HCT116 (cell line): ENCODE data around the gene MYCBP. TPM values are rescaled to one million over a fixed set of nuclear protein-coding genes. Genes with fewer than 3 reads are reported as not detected.

Experiments
- ATAC-seq: fragments of 200-7000 bp; cut with Tn5 transposase; 2 replicates; pipeline ENCODE4 v1.9.1; 2020; ENCODE audit warnings: mild to moderate bottlenecking, moderate library complexity
- BruUV-seq: library from RNA; stranded (reverse); fragments of 400-500 nt; replicated peaks from 2 replicates; lab custom pipeline; 2021; lab: Mats Ljungman, UMichigan
- CTCF ChIA-PET: fragments of 300-600 bp; sonication (Branson Sonifier 250); formaldehyde crosslinking; loops from one replicate; lab custom pipeline; 2021; ENCODE audit warnings: antibody characterized with exemption; lab: Charles Lee
- POLR2A ChIA-PET: fragments of 300-600, 350-600 bp; sonication (Branson Sonifier 250); formaldehyde crosslinking; loops from one replicate; lab custom pipeline; 2021; ENCODE audit warnings: antibody characterized with exemption; lab: Charles Lee
- RAD21 ChIA-PET, 2 experiments: fragments of 300-600 bp; sonication (Branson Sonifier 250); formaldehyde crosslinking; loops; one replicate each; lab custom pipeline; 2023; ENCODE audit warnings: low total read pairs in 2 of 2; ENCODE audit not compliant: uncharacterized antibody in 2 of 2, unreplicated experiment in 2 of 2, low non-redundant PET in 1 of 2; lab: Charles Lee
- DNase-seq: peaks from one replicate; pipeline ENCODE4 v3.0.0-alpha.2; 2010; ENCODE audit warnings: low read depth, low spot score
- H2AFZ ChIP-seq: fragments of 200-600 bp; shearing (Covaris generic), sonication (generic); 2 replicates; pipeline ENCODE4 v1.6.1; 2017; ENCODE audit warnings: low read depth, mixed run types, mixed read lengths, antibody characterized with exemption, low read length; ENCODE audit not compliant: poor library complexity, severe bottlenecking
- H3K27ac ChIP-seq: 2 replicates; pipeline ENCODE4 v1.5.1; 2012; ENCODE audit warnings: low read depth, low read length
- H3K27me3 ChIP-seq: fragments of 200-600 bp; sonication (generic); 2 replicates; pipeline ENCODE4 v1.6.1; 2016; ENCODE audit warnings: mixed run types, low read length, mixed read lengths; ENCODE audit not compliant: insufficient read depth
- H3K36me3 ChIP-seq, 2 experiments: fragments of 200-500 bp in 1 of 2; fragments of 200-600 bp in 1 of 2; sonication (Bioruptor generic) in 1 of 2; sonication (generic) in 1 of 2; 2 replicates each; pipeline versions ENCODE4 v1.5.1 to v1.6.1; 2014 to 2016; ENCODE audit warnings: low read length in 2 of 2, inconsistent platforms in 1 of 2, mixed read lengths in 1 of 2, mixed run types in 1 of 2; ENCODE audit not compliant: insufficient read depth in 2 of 2, control insufficient read depth in 1 of 2
- H3K4me1 ChIP-seq, 2 experiments: fragments of 200-600 bp in 1 of 2; sonication (generic) in 1 of 2; 2 replicates each; pipeline versions ENCODE4 v1.5.1 to v1.6.1; 2012 to 2017; ENCODE audit warnings: low read length in 2 of 2, inconsistent platforms in 1 of 2, mild to moderate bottlenecking in 1 of 2, mixed read lengths in 1 of 2, mixed run types in 1 of 2, moderate library complexity in 1 of 2; ENCODE audit not compliant: insufficient read depth in 2 of 2, control insufficient read depth in 1 of 2
- H3K4me2 ChIP-seq: fragments of 200-600 bp; sonication (generic); 2 replicates; pipeline ENCODE4 v1.6.1; 2017; ENCODE audit warnings: mixed run types, low read length, mixed read lengths
- H3K4me3 ChIP-seq, 2 experiments: fragments of 200-600 bp in 1 of 2; sonication (generic) in 1 of 2; replicated peaks in 1 of 2; 2 replicates each; pipeline ENCODE4 v1.5.1; 2011 to 2016; ENCODE audit warnings: low read length in 2 of 2, control low read depth in 1 of 2, low read depth in 1 of 2, mild to moderate bottlenecking in 1 of 2, mixed read lengths in 1 of 2, mixed run types in 1 of 2
- H3K79me2 ChIP-seq: fragments of 200-600 bp; sonication (generic); 2 replicates; pipeline ENCODE4 v1.6.1; 2017; ENCODE audit warnings: mild to moderate bottlenecking, mixed run types, low read length, moderate library complexity, mixed read lengths; ENCODE audit not compliant: insufficient read depth
- H3K9ac ChIP-seq: fragments of 200-600 bp; sonication (generic); 2 replicates; pipeline ENCODE4 v1.6.1; 2016; ENCODE audit warnings: low read length, mixed read lengths
- H3K9me2 ChIP-seq: fragments of 200-600 bp; sonication (generic), shearing (Covaris generic); 2 replicates; pipeline ENCODE4 v1.6.1; 2017; ENCODE audit warnings: mixed run types, mild to moderate bottlenecking, moderate library complexity; ENCODE audit not compliant: insufficient read depth
- H3K9me3 ChIP-seq, 2 experiments: fragments of 200-500 bp in 1 of 2; fragments of 200-600 bp in 1 of 2; sonication (Bioruptor generic) in 1 of 2; sonication (generic) in 1 of 2; 2 replicates each; pipeline ENCODE4 v1.6.1; 2014 to 2017; ENCODE audit warnings: low read length in 2 of 2, mixed read lengths in 2 of 2, inconsistent platforms in 1 of 2, low read depth in 1 of 2, mild to moderate bottlenecking in 1 of 2, mixed run types in 1 of 2, moderate library complexity in 1 of 2; ENCODE audit not compliant: control insufficient read depth in 1 of 2, insufficient read depth in 1 of 2
- H4K20me1 ChIP-seq: fragments of 200-600 bp; sonication (generic), shearing (Covaris generic); 2 replicates; pipeline ENCODE4 v1.6.1; 2017; ENCODE audit warnings: mixed run types, mild to moderate bottlenecking, moderate library complexity; ENCODE audit not compliant: insufficient read depth
- ATF3 ChIP-seq: IDR thresholded peaks from 2 replicates; pipeline ENCODE4 v1.6.1; 2012
- CEBPB ChIP-seq: IDR thresholded peaks from 2 replicates; pipeline ENCODE4 v1.6.1; 2012; ENCODE audit warnings: low read depth
- CTCF ChIP-seq, 3 experiments: fragments of 200-600 bp in 1 of 3; sonication (generic) in 1 of 3; IDR thresholded peaks in 2 of 3; conservative IDR thresholded peaks in 1 of 3; 2 replicates each; pipeline ENCODE4 v1.5.1; 2012 to 2017; ENCODE audit warnings: low read depth in 2 of 3, low read length in 2 of 3, antibody characterized with exemption in 1 of 3, borderline replicate concordance in 1 of 3, control low read depth in 1 of 3, mild to moderate bottlenecking in 1 of 3, mixed read lengths in 1 of 3, mixed run types in 1 of 3, moderate library complexity in 1 of 3; ENCODE audit not compliant: insufficient read depth in 1 of 3
- ELF1 ChIP-seq: IDR thresholded peaks from 2 replicates; pipeline ENCODE4 v1.6.1; 2012; ENCODE audit warnings: low read depth, borderline replicate concordance
- EZH2phosphoT487 ChIP-seq: fragments of 200-600 bp; IDR thresholded peaks from 2 replicates; pipeline ENCODE4 v1.6.1; 2018; ENCODE audit warnings: antibody characterized with exemption, borderline replicate concordance
- FOSL1 ChIP-seq: IDR thresholded peaks from 2 replicates; pipeline ENCODE4 v1.6.1; 2012; ENCODE audit warnings: low read depth
- MAX ChIP-seq: IDR thresholded peaks from 2 replicates; pipeline ENCODE4 v1.6.1; 2012
- POLR2A ChIP-seq: IDR thresholded peaks from 2 replicates; pipeline ENCODE4 v1.7.0; 2011; ENCODE audit warnings: borderline replicate concordance; ENCODE audit not compliant: insufficient read depth, insufficient read length; ENCODE audit errors: extremely low read depth
- POLR2AphosphoS5 ChIP-seq: IDR thresholded peaks from 2 replicates; pipeline ENCODE4 v1.6.1; 2011; ENCODE audit warnings: mild to moderate bottlenecking, low read depth, low read length, moderate library complexity
- RAD21 ChIP-seq: IDR thresholded peaks from 2 replicates; pipeline ENCODE4 v1.6.1; 2012; ENCODE audit warnings: low read depth, mild to moderate bottlenecking
- REST ChIP-seq: IDR thresholded peaks from 2 replicates; pipeline ENCODE4 v1.6.1; 2012; ENCODE audit warnings: low read depth
- SP1 ChIP-seq: IDR thresholded peaks from 2 replicates; pipeline ENCODE4 v1.6.1; 2012; ENCODE audit warnings: low read depth
- SRF ChIP-seq: IDR thresholded peaks from 2 replicates; pipeline ENCODE4 v1.6.1; 2012; ENCODE audit warnings: low read depth
- TCF7L2 ChIP-seq: IDR thresholded peaks from 2 replicates; pipeline ENCODE4 v1.7.0; 2011; ENCODE audit warnings: borderline replicate concordance, inconsistent platforms; ENCODE audit not compliant: insufficient read depth, insufficient read length; ENCODE audit errors: extremely low read depth
- YY1 ChIP-seq: IDR thresholded peaks from 2 replicates; pipeline ENCODE4 v1.6.1; 2011; ENCODE audit warnings: low read length, low read depth, moderate library complexity, mild to moderate bottlenecking; ENCODE audit not compliant: insufficient replicate concordance; ENCODE audit errors: extremely low read depth
- ZBTB33 ChIP-seq: IDR thresholded peaks from 2 replicates; pipeline ENCODE4 v1.6.1; 2011; ENCODE audit warnings: mild to moderate bottlenecking, low read length, moderate library complexity; ENCODE audit not compliant: insufficient replicate concordance; ENCODE audit errors: extremely low read depth
- ZFX ChIP-seq: fragments of 450-650 bp; IDR thresholded peaks from 2 replicates; pipeline ENCODE4 v1.6.1; 2017
- intact Hi-C: fragments of 100-400 bp; cut with micrococcal nuclease; formaldehyde crosslinking; loops from 2 replicates; pipeline ENCODE4 v1.10.0; 2022
- total RNA-seq: library from RNA; stranded (reverse); gene quantifications from one replicate; pipeline ENCODE4 v1.2.1, GENCODE V29; 2021; ENCODE audit not compliant: unreplicated experiment

MYCBP gene
- total RNA-seq, 1 experiment from 2014 or later = 40.2 TPM

- ATAC-seq = peak; percentile 98
- BruUV-seq = no TSS peak
- TF ChIP-seq ATF3 (no peak), CTCF (IDR thresholded peaks at IDR 0.05 in 2 of 3, conservative IDR thresholded peaks at IDR 0.05 in 1 of 3; ENCODE audit: borderline replicate concordance in 1 of 3, insufficient read depth in 1 of 3, low read depth in 2 of 3, low read length in 2 of 3) (no peak), EZH2phosphoT487 (no peak), ZBTB33 (no peak), TCF7L2 (peak; percentile 50), CEBPB (no peak), SRF (no peak), REST (no peak), MAX (peak; percentile 90), YY1 (peak; percentile 44), POLR2A (no peak), ELF1 (no peak; the same call in 1 of the 2 replicates), ZFX (peak; percentile 45), FOSL1 (no peak), SP1 (peak; percentile 90), RAD21 (no peak), POLR2AphosphoS5 (peak; percentile 64)
Observed at GRCh38 chr1:38859561-38860453, 13.3 kb downstream of the MYCBP start, which contains the start of gene RRAGC. Gene RRAGC, minus strand, starts transcription at chr1:38859772. Its CDS starts 126 bp downstream, at chr1:38859646.

More at GRCh38 chr1:38859561-38860453, 13.3 kb downstream of the MYCBP start, which contains the start of gene RRAGC:
- Histone ChIP-seq H3K4me2 (peak within 1 kb of the TSS; percentile 99), H3K27ac (peak within 1 kb of the TSS; percentile 61), H3K9me3 (no peaks in the 10 kb centered on the region), H4K20me1 (no peaks in the 10 kb centered on the region), H3K4me3 (peak within 1 kb of the TSS; percentile 76 to 93), H3K27me3 (no peaks in the 10 kb centered on the region), H3K4me1 (peaks cover 4 to 19% of the 10 kb centered on the region in 2 experiments), H2AFZ (peak within 1 kb of the TSS; percentile 58), H3K9me2 (no peaks in the 10 kb centered on the region), H3K79me2 (peaks cover 16% of the 10 kb centered on the region; the same call in 1 of the 2 replicates), H3K36me3 (peaks cover 7 to 9% of the 10 kb centered on the region in 2 experiments; a peak in 3 of 4 replicates), H3K9ac (peak within 1 kb of the TSS; percentile 68)
- CTCF ChIA-PET = interaction anchor here (1.0 kb wide), 1 partner anchor 869 kb away, joined by 3 read pairs; no protein-coding TSS in a partner anchor
- DNase-seq = peak; percentile 91
- intact Hi-C loops = no loop called here
- POLR2A ChIA-PET = interaction anchor here (0.8 kb wide), 1 partner anchor 14 kb away, joined by 3 read pairs; no protein-coding TSS in a partner anchor
- RAD21 ChIA-PET = no interaction called here
